ENCODE results near the gene LDAF1. TPM values are rescaled to one million over a fixed set of nuclear protein-coding genes. Genes with fewer than 3 reads are reported as not detected.

LDAF1 gene
- total and polyA plus RNA-seq, 2 of the 8 experiments (the other 6 are each of a cell fraction or from before 2014, with no cell fraction given): 32.4 to 34.2 TPM

- TF ChIP-seq CTBP2 (IDR thresholded peaks at IDR 0.05; ENCODE audit: borderline replicate concordance, insufficient read depth, insufficient read length, low read length) (no peak), HDAC2 (IDR thresholded peaks at IDR 0.05; ENCODE audit: borderline replicate concordance in 1 of 2, low read depth in 2 of 2, low read length in 2 of 2) (no peak)
Observed at GRCh38 chr16:21164521-21165168, 6.2 kb downstream of the LDAF1 start (continued).

Data from H1 (cell line).